Jurkat, Clone E6-1 (cell line): ENCODE data around the gene PSD. TPM values are rescaled to one million over a fixed set of nuclear protein-coding genes. Genes with fewer than 3 reads are reported as not detected.
"Not testable (repeated sequence)": the region's sequence is repeated elsewhere in the genome, so short reads cannot be mapped to it uniquely, and the experiment has no call there.

Experiments used
- DNase-seq: peaks from one replicate; pipeline ENCODE4 v3.0.0-alpha.2; 2011; ENCODE audit warnings: low read depth, low spot score
- H3K4me3 ChIP-seq: 2 replicates; pipeline ENCODE4 v1.5.1; 2011; ENCODE audit warnings: mild to moderate bottlenecking, low read length, control low read depth, moderate library complexity
- polyA plus RNA-seq: library from polyadenylated mRNA; unstranded; fragments of >200 nt; gene quantifications from one replicate; pipeline ENCODE4 v1.2.1, GENCODE V29; 2012; ENCODE audit warnings: missing spikeins; ENCODE audit not compliant: insufficient read length, insufficient read depth

The PSD gene
- polyA plus RNA-seq: 11.7 TPM

DNA sequence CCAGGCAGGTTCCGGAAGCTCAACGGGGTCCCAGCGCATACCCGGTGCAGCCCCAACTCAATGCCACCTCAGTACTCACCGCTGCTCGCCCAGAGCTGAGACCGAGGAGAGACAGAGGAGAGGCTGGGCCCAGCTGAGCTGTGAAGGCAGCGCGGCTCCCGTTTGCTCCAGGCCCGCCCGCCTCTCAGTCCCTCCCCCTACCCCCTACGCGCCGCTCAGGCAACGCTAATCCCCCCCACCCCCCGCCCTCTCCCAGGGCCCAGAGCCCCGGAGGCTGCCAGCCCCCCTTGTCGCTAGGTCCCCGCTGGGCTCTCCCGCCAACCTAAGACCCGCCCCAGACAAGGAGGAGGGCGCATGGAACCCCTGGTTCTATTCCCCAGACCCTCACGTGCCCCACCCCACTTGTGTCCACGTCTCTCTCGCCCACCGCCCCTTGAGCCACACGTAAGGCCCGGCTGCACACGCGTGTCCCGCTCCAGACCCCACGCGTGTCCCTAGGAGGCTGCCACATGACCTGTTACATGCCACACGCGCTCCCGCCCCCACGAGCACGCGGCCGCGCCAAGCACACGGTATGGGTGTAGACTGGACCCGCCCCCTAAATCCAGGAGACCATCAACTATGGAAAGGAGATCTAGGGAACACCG is at the start of gene PSD:
Gene PSD, minus strand, starts transcription at position 164 of the 647 bp plus-strand sequence. CDS start 1,747 bp downstream, outside the sequence.
- DNase-seq: no peak
- H3K4me3 ChIP-seq: peak within 1 kb of the TSS; percentile 87

DNA sequence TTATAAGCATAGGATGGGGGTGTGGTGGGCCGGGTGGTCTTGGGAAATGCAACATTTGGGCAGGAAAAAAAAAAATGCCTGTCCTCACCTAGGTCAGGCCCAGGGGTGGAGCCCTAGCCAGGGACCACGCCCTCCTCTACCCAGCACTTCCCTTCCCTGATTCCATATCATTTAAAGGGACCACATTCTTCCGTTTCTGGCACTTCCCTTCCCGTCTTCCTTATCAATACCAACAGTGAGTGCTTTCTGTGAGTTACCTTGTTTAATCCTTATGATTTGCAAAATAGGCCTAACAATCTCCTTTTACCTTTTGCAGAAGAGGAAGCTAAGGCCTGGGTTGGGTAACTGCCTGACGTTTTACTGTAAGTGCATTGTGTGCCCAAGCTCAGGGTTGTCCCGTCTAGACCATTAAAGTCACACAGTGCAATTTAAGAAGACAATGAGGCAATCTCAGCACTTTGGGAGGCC is 49.4 kb upstream of the PSD start:
- no peak for DNase-seq
- no peak overlapping the region for H3K4me3 ChIP-seq

DNA sequence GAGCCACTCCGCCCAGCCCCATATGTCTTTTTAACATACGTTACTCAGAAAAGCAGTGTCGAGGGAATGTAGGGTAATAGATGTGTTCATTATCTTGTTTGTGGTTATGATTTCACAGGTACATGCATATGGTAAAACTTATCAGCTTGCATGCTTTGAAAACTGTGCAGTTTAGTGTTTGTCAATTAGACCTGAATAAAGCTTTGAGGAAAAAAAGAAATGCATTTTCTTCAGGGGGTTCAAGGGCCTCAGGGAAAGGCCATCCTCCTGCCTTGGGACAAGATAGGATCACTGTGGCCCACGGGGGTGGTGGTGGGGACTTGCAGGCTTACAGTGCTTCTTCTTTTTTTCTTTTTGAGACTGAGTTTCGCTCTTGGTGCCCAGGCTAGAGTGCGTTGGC is 48.7 kb upstream of the PSD start:
- DNase-seq: no peak
- H3K4me3 ChIP-seq: no peak overlapping the region

DNA sequence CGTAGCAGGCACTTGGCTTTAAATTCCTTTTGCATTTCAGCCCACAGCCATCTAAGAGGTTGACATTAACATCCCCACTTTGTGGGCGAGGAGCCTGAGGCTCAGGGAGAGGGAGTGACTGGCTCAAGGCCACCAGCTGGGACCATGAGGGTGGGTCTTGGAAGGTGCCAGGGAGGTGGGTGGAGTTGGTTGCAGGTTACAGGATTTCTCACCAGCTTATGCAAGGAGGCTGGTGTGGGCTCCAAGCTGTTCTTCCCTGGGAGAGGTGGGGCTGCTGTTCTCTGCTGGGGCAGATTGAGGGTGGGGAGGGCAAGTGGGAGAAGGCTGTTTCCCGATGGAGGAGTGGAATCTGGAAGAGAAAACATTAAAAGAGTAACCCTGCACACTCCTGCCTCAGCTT is 46.9 kb upstream of the PSD start:
- DNase-seq: no peak
- no peak overlapping the region for H3K4me3 ChIP-seq

GRCh38 chr10:102463983-102464382 is 45.4 kb upstream of the PSD start:
- H3K4me3 ChIP-seq: no peak overlapping the region
- no peak for DNase-seq

- H3K4me3 ChIP-seq: no peak overlapping the region
- no peak for DNase-seq
Observed at GRCh38 chr10:102462512-102463054, 44.0 kb upstream of the PSD start.

DNA sequence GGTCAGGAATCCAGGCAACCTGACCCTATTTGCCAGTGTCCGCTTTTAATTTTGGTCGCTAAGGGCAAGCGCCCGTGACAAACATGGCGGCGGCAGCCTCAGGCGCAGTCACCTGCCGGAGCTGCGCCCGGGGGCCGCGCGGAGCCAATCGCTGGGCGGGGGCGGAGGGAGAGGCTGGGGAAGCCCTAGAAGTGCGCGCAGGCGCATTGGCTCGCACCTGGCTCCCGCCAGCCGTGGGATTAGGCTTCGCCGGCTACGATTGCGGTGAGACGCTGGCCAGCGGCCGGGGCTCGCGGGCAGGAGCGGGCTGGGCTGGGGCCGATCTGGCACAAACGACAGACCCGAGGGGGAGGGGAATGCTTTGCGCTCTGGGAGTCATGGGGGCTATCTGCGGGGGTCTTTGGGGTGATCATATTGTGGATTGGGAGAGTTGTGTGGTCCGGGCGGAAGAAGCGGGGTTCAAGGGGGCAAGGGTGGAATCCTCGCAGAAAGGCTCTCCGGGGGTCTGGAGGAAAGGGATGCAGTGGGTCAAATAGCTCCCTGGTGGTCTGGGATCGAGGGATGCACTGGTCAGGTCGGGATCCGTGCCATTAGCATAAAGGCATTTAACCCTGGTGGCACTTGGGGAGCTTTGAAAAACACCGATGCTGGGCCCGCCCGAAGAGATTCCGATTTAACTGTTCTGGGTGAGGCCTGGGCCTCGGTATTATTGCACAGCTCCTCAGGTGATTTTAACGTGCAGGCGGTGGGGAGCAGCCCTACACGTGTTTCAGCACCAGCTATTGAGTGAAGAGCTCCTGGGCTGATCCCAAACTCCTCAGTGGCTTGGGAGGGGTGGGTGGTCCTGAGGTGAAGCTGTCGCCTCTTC is 42.8 kb upstream of the PSD start:
- peak; percentile 75 for DNase-seq
- peak overlapping the region; percentile 86 for H3K4me3 ChIP-seq

DNA sequence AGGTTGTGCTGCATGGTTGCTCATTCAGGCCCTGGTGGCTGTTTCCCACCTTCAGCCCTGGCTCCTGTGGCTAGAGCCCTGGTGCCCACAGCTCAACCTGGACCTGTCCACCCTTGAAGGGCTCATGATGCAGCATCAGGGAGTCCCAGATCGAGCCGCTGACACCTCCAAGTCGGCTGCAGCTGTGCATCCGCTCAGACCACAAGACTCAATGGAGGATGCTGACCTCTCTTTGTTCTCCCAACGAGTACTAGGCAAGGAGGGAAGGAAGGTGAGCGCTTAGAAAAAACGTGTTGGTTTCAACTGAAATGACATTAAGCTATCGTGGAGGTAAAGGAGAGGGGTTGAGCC is 42.2 kb upstream of the PSD start:
- DNase-seq: no peak
- H3K4me3 ChIP-seq: peak overlapping the region; percentile 86

- DNase-seq: no peak
- no peak overlapping the region for H3K4me3 ChIP-seq
Observed at GRCh38 chr10:102458656-102459055, 40.1 kb upstream of the PSD start.

GRCh38 chr10:102457591-102458150 is 39.1 kb upstream of the PSD start:
- no peak for DNase-seq
- H3K4me3 ChIP-seq: no peak overlapping the region

- no peak for DNase-seq
- no peak overlapping the region for H3K4me3 ChIP-seq
Observed at GRCh38 chr10:102455893-102456471, 37.4 kb upstream of the PSD start.

DNA sequence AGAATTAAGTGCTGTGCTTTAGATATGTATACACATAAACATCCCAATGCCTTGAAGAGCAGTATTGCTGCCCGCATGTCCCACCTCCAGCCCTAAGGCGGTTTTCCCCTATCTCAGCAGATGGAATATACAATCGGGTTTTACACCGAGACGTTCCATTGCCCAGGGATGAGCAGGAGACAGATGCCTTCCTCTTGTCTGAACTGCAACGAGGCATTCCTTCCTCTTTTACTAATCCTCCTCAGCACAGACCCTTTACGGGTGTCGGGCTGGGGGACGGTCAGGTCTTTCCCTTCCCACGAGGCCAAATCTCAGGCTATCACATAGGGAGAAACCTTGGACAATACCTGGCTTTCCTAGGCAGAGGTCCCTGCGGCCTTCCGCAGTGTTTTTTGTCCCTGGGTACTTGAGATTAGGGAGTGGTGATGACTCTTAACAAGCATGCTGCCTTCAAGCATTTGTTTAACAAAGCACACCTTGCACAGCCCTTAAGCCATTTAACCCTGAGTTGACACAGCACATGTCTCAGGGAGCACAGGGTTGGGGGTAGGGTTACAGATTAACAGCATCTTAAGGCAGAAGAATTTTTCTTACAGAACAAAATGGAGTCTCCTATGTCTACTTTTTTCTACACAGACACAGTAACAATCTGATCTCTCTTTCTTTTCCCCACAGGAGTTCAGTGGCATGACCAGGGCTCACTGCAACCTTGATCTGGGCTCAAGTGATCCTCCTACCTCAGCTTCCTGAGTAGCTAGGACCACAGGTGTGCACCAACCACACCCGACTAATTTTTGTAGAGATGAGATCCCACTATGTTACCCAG is 36.3 kb upstream of the PSD start:
- not testable (repeated sequence) for DNase-seq

DNA sequence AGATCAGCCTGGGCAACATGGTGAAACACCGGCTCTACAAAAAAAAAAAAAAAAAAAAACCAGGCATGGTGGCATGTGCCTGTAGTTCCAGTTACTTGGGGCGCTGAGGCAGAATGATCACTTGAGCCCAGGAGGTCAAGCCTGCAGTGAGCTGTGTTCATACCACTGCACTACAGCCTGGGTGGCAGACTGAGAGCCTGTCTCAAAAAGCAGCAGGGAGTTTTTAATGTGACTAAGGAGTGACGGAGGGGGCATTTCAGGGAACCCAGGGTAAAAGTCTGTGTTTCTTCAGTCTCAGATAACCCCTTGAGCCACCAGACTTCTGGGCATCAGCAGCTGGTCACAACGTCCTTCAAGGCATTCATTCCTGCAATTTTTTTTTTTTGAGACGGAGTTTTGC is 34.9 kb upstream of the PSD start:
- no peak for DNase-seq
- no peak overlapping the region for H3K4me3 ChIP-seq

More for the DNA sequence above, 36.3 kb upstream of the PSD start:
- H3K4me3 ChIP-seq: not testable (repeated sequence)

DNA sequence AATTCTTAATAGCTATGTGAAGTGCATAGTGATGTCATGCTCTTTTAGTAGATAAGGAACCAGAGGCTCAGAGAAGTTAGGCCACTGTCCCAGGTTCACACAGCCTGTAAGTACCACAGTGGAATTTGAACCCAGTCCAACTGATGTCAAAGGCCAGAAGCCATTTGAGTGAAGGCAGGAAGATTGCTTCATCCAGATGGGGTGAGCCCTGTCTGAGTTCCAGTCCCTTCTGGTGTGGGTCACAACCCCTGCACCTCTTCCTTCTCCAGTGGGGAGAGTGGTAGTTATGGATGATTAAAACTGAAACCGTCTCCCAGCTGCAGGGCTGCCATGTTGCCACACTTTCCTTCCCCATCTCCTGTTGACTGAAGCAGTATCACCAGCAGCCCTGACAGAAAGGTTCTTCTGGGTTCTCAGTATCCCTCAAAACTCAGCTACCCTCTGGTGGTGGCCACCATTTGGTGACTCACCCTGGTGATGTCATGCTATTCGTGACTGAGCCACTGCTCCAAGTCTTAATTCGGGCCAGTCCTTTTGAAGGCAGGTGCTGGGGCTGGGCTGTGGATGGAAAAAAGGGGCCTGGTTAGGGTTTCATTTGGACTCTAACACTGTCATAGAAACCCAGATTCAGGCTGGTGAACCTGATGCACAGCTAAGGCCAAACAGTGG is 34.2 kb upstream of the PSD start:
- no peak overlapping the region for H3K4me3 ChIP-seq
- no peak for DNase-seq

GRCh38 chr10:102451105-102451969 is 32.8 kb upstream of the PSD start, which contains the start of gene C10orf95:
Gene C10orf95 (minus strand): TSS chr10:102451543. CDS start chr10:102451093, 450 bp downstream.
- DNase-seq: no peak
- peak within 1 kb of the TSS; percentile 99 for H3K4me3 ChIP-seq

DNA sequence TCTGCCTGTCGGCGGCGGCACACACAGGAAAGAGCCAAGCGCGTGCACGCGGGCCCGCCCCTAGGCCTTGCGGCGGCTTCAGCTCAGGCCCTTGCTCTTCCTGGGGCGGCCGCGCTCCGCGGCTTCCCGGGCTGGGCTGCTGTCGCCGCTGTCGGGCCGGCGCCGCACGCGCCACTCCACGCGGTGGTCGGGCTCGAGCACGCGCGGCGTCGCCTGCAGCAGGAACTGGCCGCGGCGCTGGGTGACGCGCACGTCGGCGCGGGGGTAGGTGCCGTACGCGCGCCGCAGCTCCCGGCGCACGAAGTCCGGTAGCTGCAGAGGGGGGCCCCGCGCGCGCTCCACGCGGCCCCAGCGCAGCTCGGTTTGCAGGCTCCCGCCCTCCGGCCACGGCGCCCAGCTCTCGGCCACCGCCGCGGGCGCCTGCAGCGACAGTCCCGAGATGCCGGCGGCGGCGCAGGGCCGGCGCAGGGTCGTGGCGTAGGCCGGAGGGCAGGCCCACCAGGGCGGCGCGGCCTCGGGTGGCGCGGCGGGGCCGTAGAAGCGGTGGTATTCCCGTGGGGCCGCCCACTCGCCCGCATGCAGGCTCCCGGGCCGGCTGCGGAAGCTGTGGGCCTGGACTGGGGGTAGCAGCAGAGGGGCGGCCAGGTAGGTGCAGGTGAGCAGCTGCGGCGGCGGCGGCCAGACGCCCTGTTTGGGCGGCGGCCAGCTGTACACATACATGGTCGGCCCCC is 32.0 kb upstream of the PSD start:
- peak overlapping the region; percentile 99 for H3K4me3 ChIP-seq
- peak; percentile 87 for DNase-seq

GRCh38 chr10:102450124-102450373 is 31.5 kb upstream of the PSD start:
- H3K4me3 ChIP-seq: peak overlapping the region; percentile 99
- no peak for DNase-seq
